ENCODE data around the gene GAL3ST1.

DNA sequence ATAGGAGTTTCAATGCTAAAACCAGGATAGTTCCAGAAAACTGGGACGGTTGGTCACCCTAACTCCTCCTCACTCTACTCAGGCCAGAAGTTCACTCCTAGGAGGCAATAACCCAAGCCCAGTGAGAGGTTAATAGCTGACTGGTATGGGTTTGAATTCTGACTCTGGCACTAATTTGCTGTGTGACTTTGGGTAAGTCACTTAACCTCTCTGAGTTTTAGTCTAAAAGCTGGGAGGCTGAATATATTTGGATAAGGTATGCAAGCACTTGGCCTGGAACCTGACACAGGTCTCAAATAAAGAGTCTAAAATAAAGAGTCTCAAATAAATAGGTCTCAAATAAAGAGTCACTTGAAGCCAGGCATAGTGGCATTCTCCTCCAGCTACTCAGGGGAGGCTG, 21.7 kb downstream of the GAL3ST1 start:
- TF ChIP-seq, protein P1, sequence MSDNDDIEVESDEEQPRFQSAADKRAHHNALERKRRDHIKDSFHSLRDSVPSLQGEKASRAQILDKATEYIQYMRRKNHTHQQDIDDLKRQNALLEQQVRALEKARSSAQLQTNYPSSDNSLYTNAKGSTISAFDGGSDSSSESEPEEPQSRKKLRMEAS (IDR thresholded peaks at IDR 0.05): no peak
- no peak for TF ChIP-seq FOXA1 (IDR thresholded peaks at IDR 0.05)
- TF ChIP-seq, protein P2, sequence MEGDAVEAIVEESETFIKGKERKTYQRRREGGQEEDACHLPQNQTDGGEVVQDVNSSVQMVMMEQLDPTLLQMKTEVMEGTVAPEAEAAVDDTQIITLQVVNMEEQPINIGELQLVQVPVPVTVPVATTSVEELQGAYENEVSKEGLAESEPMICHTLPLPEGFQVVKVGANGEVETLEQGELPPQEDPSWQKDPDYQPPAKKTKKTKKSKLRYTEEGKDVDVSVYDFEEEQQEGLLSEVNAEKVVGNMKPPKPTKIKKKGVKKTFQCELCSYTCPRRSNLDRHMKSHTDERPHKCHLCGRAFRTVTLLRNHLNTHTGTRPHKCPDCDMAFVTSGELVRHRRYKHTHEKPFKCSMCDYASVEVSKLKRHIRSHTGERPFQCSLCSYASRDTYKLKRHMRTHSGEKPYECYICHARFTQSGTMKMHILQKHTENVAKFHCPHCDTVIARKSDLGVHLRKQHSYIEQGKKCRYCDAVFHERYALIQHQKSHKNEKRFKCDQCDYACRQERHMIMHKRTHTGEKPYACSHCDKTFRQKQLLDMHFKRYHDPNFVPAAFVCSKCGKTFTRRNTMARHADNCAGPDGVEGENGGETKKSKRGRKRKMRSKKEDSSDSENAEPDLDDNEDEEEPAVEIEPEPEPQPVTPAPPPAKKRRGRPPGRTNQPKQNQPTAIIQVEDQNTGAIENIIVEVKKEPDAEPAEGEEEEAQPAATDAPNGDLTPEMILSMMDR (IDR thresholded peaks at IDR 0.05; ENCODE audit: low read depth, low read length, missing input control): no peak
- no peak for TF ChIP-seq SP1 (IDR thresholded peaks at IDR 0.05)
- no peak for TF ChIP-seq RAD21 (IDR thresholded peaks at IDR 0.05)
- TF ChIP-seq, protein P3, sequence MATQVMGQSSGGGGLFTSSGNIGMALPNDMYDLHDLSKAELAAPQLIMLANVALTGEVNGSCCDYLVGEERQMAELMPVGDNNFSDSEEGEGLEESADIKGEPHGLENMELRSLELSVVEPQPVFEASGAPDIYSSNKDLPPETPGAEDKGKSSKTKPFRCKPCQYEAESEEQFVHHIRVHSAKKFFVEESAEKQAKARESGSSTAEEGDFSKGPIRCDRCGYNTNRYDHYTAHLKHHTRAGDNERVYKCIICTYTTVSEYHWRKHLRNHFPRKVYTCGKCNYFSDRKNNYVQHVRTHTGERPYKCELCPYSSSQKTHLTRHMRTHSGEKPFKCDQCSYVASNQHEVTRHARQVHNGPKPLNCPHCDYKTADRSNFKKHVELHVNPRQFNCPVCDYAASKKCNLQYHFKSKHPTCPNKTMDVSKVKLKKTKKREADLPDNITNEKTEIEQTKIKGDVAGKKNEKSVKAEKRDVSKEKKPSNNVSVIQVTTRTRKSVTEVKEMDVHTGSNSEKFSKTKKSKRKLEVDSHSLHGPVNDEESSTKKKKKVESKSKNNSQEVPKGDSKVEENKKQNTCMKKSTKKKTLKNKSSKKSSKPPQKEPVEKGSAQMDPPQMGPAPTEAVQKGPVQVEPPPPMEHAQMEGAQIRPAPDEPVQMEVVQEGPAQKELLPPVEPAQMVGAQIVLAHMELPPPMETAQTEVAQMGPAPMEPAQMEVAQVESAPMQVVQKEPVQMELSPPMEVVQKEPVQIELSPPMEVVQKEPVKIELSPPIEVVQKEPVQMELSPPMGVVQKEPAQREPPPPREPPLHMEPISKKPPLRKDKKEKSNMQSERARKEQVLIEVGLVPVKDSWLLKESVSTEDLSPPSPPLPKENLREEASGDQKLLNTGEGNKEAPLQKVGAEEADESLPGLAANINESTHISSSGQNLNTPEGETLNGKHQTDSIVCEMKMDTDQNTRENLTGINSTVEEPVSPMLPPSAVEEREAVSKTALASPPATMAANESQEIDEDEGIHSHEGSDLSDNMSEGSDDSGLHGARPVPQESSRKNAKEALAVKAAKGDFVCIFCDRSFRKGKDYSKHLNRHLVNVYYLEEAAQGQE (IDR thresholded peaks at IDR 0.05): no peak
- TF ChIP-seq, protein P4, sequence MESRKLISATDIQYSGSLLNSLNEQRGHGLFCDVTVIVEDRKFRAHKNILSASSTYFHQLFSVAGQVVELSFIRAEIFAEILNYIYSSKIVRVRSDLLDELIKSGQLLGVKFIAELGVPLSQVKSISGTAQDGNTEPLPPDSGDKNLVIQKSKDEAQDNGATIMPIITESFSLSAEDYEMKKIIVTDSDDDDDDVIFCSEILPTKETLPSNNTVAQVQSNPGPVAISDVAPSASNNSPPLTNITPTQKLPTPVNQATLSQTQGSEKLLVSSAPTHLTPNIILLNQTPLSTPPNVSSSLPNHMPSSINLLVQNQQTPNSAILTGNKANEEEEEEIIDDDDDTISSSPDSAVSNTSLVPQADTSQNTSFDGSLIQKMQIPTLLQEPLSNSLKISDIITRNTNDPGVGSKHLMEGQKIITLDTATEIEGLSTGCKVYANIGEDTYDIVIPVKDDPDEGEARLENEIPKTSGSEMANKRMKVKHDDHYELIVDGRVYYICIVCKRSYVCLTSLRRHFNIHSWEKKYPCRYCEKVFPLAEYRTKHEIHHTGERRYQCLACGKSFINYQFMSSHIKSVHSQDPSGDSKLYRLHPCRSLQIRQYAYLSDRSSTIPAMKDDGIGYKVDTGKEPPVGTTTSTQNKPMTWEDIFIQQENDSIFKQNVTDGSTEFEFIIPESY (IDR thresholded peaks at IDR 0.05): no peak
- TF ChIP-seq EGR1 (IDR thresholded peaks at IDR 0.05; ENCODE audit: low read depth in 2 of 2): no peak
- TF ChIP-seq JUND (IDR thresholded peaks at IDR 0.05): no peak
- TF ChIP-seq HNF4G (IDR thresholded peaks at IDR 0.05): no peak
- no peak for TF ChIP-seq GABPA (IDR thresholded peaks at IDR 0.05 in 1 of 2, conservative IDR thresholded peaks at IDR 0.05 in 1 of 2)
- no peak for TF ChIP-seq TAF1 (conservative IDR thresholded peaks at IDR 0.05)
- no peak for TF ChIP-seq FOXA2 (IDR thresholded peaks at IDR 0.05)
- no peak for TF ChIP-seq YY1 (IDR thresholded peaks at IDR 0.05)

Measured in liver (tissue), 3 donors.